ENCODE data around the gene INSIG2.
A peak's percentile ranks its signal among the peaks of the same experiment; 100 is the strongest.

Gene INSIG2

GRCh38 chr2:118145207-118145606 is 56.9 kb downstream of the INSIG2 start:
- DNase-seq (ENCODE audit: extremely low spot score), result no peak
- ChIA-PET POLR2A (no interaction called here), CTCF (interaction anchor here (1.1 to 1.2 kb wide), 2 partner anchors 76 to 84 kb away, joined by 3 to 4 read pairs; no protein-coding TSS in a partner anchor)
- no peak for TF ChIP-seq CTCF (IDR thresholded peaks at IDR 0.05; ENCODE audit: control extremely low read depth, extremely low read depth, low read depth, missing control alignments)

- CTCF ChIA-PET, result interaction anchor here (1.1 to 2.2 kb wide), 4 partner anchors 11 to 85 kb away, joined by 3 to 8 read pairs (median 4); no protein-coding TSS in a partner anchor
- POLR2A ChIA-PET, result no interaction called here
- DNase-seq (ENCODE audit: extremely low spot score), result no peak
- no peak for TF ChIP-seq CTCF (IDR thresholded peaks at IDR 0.05; ENCODE audit: control extremely low read depth, extremely low read depth, low read depth, missing control alignments)
Measured at GRCh38 chr2:118145806-118146205, 57.5 kb downstream of the INSIG2 start.

- POLR2A ChIA-PET, result no interaction called here
- no peak for TF ChIP-seq CTCF (IDR thresholded peaks at IDR 0.05; ENCODE audit: control extremely low read depth, extremely low read depth, low read depth, missing control alignments)
- no peak for DNase-seq (ENCODE audit: extremely low spot score)
- CTCF ChIA-PET, result interaction anchor here (1.0 to 2.2 kb wide), 7 partner anchors 12 to 186 kb away, joined by 3 to 8 read pairs (median 3); no protein-coding TSS in a partner anchor
Measured at GRCh38 chr2:118146315-118147283, 58.3 kb downstream of the INSIG2 start.

GRCh38 chr2:118148133-118148532 is 59.9 kb downstream of the INSIG2 start:
- ChIA-PET CTCF (no interaction called here), POLR2A (no interaction called here)
- DNase-seq (ENCODE audit: extremely low spot score), result peak; percentile 38
- TF ChIP-seq CTCF (IDR thresholded peaks at IDR 0.05; ENCODE audit: control extremely low read depth, extremely low read depth, low read depth, missing control alignments), result no peak

GRCh38 chr2:118148809-118149208 is 60.5 kb downstream of the INSIG2 start:
- POLR2A ChIA-PET, result no interaction called here
- DNase-seq (ENCODE audit: extremely low spot score), result no peak
- CTCF ChIA-PET, result no interaction called here
- TF ChIP-seq CTCF (IDR thresholded peaks at IDR 0.05; ENCODE audit: control extremely low read depth, extremely low read depth, low read depth, missing control alignments), result peak; percentile 40

- ChIA-PET CTCF (no interaction called here), POLR2A (no interaction called here)
- no peak for TF ChIP-seq CTCF (IDR thresholded peaks at IDR 0.05; ENCODE audit: control extremely low read depth, extremely low read depth, low read depth, missing control alignments)
- no peak for DNase-seq (ENCODE audit: extremely low spot score)
Measured at GRCh38 chr2:118150294-118150693, 62.0 kb downstream of the INSIG2 start.

All from GM10248 (cell line).